Calu3 (cell line): ENCODE measurements around the gene TMF1. TPM values are rescaled to one million over a fixed set of nuclear protein-coding genes. Genes with fewer than 3 reads are reported as not detected.

Experiments used
- BruUV-seq: library from RNA; stranded (reverse); fragments of 400-500 nt; replicated peaks from 2 replicates; lab custom pipeline; 2021; lab: Mats Ljungman, UMichigan
- CTCF ChIA-PET: fragments of 300-600 bp; sonication (Branson Sonifier 250); formaldehyde crosslinking; loops from one replicate; lab custom pipeline; 2022; ENCODE audit warnings: antibody characterized with exemption; lab: Charles Lee
- DNase-seq: peaks from one replicate; pipeline ENCODE4 v3.0.0; 2022
- H3K27ac Mint-ChIP-seq: one replicate; pipeline ENCODE4 v1.8.0; 2022; ENCODE audit warnings: mixed read lengths; ENCODE audit not compliant: unreplicated experiment
- H3K27me3 Mint-ChIP-seq: one replicate; pipeline ENCODE4 v1.8.0; 2022; ENCODE audit warnings: mixed read lengths; ENCODE audit not compliant: unreplicated experiment
- H3K36me3 Mint-ChIP-seq: one replicate; pipeline ENCODE4 v1.8.0; 2022; ENCODE audit warnings: mild to moderate bottlenecking, moderate library complexity, mixed read lengths; ENCODE audit not compliant: insufficient read depth, unreplicated experiment
- H3K4me1 Mint-ChIP-seq: one replicate; pipeline ENCODE4 v1.8.0; 2022; ENCODE audit warnings: mild to moderate bottlenecking, low read depth, mixed read lengths; ENCODE audit not compliant: unreplicated experiment
- H3K4me3 Mint-ChIP-seq: one replicate; pipeline ENCODE4 v1.8.0; 2022; ENCODE audit warnings: mild to moderate bottlenecking, low read depth, moderate library complexity, mixed read lengths; ENCODE audit not compliant: unreplicated experiment
- H3K9me3 Mint-ChIP-seq: one replicate; pipeline ENCODE4 v1.8.0; 2022; ENCODE audit warnings: low read depth, mixed read lengths; ENCODE audit not compliant: unreplicated experiment
- intact Hi-C: fragments of 100-400 bp; cut with micrococcal nuclease; formaldehyde crosslinking; loops from one replicate; pipeline ENCODE4 v1.10.0; 2022; ENCODE audit not compliant: unreplicated experiment
- total RNA-seq: library from RNA; stranded (reverse); gene quantifications from 2 replicates; pipeline ENCODE4 v1.2.3, GENCODE V29; 2022
- TF ChIP-seq, protein P1 (sequence below): fragments of 200-600 bp; IDR thresholded peaks from one replicate; pipeline ENCODE4 v1.8.0; 2022; ENCODE audit warnings: antibody characterized with exemption; ENCODE audit not compliant: unreplicated experiment

Gene TMF1
- total RNA-seq, 1 experiment from 2014 or later: 34.4 TPM

DNA sequence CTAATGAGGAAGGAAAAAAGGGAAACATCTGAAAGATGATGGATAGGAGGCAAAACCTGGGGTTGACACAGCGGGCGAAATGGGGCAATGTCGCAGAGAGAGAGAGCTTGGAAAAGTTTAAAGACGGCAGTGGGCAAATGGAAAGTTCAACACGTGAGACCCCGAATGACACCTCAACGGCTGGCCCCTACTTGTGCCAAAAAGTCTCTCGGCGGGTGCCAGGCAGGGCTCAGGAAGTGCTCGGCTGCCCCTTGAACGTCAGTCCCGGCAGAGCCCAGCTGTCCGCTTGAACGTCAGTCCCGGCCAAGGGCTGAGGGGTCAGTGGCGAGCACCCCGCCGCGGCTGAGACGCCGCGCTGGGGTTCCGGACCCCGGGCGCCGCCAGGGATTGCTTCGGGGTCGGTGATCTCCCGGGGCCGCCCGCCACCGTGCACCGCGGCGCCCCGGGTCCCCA, 39.3 kb downstream of the TMF1 start:
- intact Hi-C loops: no loop called here
- CTCF ChIA-PET: interaction anchor here (0.8 kb wide), 2 partner anchors 7 to 311 kb away, joined by 3 to 5 read pairs; no protein-coding TSS in a partner anchor
- TF ChIP-seq, protein P1, sequence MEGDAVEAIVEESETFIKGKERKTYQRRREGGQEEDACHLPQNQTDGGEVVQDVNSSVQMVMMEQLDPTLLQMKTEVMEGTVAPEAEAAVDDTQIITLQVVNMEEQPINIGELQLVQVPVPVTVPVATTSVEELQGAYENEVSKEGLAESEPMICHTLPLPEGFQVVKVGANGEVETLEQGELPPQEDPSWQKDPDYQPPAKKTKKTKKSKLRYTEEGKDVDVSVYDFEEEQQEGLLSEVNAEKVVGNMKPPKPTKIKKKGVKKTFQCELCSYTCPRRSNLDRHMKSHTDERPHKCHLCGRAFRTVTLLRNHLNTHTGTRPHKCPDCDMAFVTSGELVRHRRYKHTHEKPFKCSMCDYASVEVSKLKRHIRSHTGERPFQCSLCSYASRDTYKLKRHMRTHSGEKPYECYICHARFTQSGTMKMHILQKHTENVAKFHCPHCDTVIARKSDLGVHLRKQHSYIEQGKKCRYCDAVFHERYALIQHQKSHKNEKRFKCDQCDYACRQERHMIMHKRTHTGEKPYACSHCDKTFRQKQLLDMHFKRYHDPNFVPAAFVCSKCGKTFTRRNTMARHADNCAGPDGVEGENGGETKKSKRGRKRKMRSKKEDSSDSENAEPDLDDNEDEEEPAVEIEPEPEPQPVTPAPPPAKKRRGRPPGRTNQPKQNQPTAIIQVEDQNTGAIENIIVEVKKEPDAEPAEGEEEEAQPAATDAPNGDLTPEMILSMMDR: no peak
- Mint-ChIP-seq H3K4me3 (peak overlapping the region; percentile 80), H3K27ac (no peak overlapping the region), H3K4me1 (peaks cover 21% of the 10 kb centered on the region), H3K36me3 (peaks cover 31% of the 10 kb centered on the region), H3K9me3 (no peaks in the 10 kb centered on the region), H3K27me3 (no peaks in the 10 kb centered on the region)
- peak; percentile 51 for DNase-seq
- BruUV-seq: no TSS peak

DNA sequence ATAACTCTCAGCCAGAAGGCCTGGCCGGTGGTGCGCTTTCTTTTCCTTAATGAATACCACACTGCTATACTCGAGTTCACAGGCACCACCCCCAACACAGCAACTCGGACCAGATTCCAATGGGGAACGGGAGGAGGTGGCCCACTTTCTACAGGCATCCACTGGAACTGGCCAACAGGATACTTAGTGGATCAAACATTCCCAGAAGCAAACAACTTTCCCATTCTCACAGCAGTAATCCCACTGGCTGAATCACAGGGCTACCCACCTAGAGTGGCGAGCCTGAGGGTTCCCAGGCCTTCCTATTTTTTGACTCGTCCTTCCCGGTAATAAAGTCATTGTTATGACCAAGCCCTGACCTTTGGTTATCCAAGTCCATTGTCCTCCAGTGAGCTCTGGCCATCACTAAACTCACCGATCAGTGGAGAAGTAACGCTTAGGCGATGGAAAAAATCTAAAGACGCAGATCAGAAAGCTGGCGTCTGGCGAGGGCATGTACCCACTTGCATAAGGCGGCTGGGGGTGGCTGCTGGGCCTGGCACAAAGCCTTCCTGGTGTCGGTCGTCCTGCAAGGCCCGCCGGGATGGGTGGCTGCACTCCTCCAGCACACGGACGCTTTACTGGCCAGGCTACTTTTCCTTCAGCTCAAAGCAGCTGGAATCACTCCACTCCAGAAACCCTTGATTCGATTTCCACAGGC, 39.9 kb downstream of the TMF1 start:
- no peaks in the 10 kb centered on the region for H3K27me3 Mint-ChIP-seq
- intact Hi-C loops: no loop called here
- DNase-seq: no peak
- H3K4me3 Mint-ChIP-seq: peak overlapping the region; percentile 80
- H3K27ac Mint-ChIP-seq: no peak overlapping the region
- peaks cover 17% of the 10 kb centered on the region for H3K4me1 Mint-ChIP-seq
- CTCF ChIA-PET: no interaction called here
- TF ChIP-seq, protein P1: no peak
- H3K36me3 Mint-ChIP-seq: peaks cover 28% of the 10 kb centered on the region
- no TSS peak for BruUV-seq
- no peaks in the 10 kb centered on the region for H3K9me3 Mint-ChIP-seq

GRCh38 chr3:69011096-69011730, 40.9 kb downstream of the TMF1 start:
- H3K4me3 Mint-ChIP-seq: no peak overlapping the region
- H3K27ac Mint-ChIP-seq: no peak overlapping the region
- H3K36me3 Mint-ChIP-seq: peaks cover 22% of the 10 kb centered on the region
- intact Hi-C loops: no loop called here
- peaks cover 10% of the 10 kb centered on the region for H3K4me1 Mint-ChIP-seq
- no peak for DNase-seq
- no TSS peak for BruUV-seq
- no peaks in the 10 kb centered on the region for H3K9me3 Mint-ChIP-seq
- TF ChIP-seq, protein P1: no peak
- no peaks in the 10 kb centered on the region for H3K27me3 Mint-ChIP-seq
- CTCF ChIA-PET: no interaction called here

DNA sequence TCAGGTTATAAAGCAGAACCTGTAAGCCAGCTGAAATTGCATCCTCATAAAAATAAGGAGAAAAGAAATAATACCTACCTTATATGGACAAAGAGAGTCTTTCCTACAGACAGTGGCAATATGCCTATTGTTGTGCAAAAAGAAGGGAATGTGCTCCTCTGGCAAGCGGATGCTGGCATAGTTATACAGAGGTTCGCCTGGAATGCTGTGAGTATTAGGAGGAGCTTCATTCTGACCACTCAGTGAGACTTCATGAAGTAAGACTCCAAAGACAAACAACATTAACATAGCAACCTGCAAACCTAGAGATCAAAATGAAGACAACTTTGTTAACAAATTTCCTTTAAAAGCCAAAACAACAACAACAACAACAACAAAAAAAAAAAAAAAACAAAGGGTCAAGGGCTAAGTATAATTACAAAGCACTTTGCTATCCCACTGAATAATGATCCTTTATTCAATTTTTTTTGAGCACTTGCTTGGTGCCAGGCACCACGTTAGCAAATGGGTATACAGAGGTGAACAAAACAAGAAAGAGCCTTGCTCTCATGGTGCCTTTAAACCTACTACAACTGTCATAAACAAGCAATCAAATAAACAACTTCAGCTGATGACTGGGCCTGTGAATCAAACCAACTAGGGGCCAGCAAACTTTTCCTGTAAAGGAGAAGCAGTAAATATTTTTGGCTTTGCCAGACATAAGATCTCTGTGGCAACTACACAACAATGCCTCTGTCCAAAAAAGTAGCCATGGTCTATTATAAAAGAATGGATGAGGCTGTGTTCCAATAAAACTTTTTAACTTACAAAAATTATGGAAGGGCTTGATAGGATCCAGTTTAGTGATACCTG, 42.3 kb downstream of the TMF1 start:
- no peaks in the 10 kb centered on the region for H3K27me3 Mint-ChIP-seq
- peaks cover 26% of the 10 kb centered on the region for H3K36me3 Mint-ChIP-seq
- no peak for DNase-seq
- intact Hi-C loops: no loop called here
- H3K4me3 Mint-ChIP-seq: no peak overlapping the region
- peaks cover 2% of the 10 kb centered on the region for H3K4me1 Mint-ChIP-seq
- CTCF ChIA-PET: no interaction called here
- no TSS peak for BruUV-seq
- no peak overlapping the region for H3K27ac Mint-ChIP-seq
- TF ChIP-seq, protein P1: no peak
- H3K9me3 Mint-ChIP-seq: no peaks in the 10 kb centered on the region
